Stimulated activated naive B cell treated with anti-CD40 and anti-IgM and Interleukin-4, amounts not matched to agents 10 μg/mL and 1 μg/mL and 100 μg/mL, for 72 hours (primary cell): ENCODE results near the gene NCBP2.

Experiments
- ATAC-seq, 2 donors: fragments of 150-1000 bp; cut with Tn5 transposase; replicated peaks; 2 replicates each; pipeline ENCODE4 v1.10.0; 2021; ENCODE audit warnings: moderate library complexity in 1 of 2
- DNase-seq: peaks from one replicate; pipeline ENCODE4 v3.0.0; 2021
- H3K27ac Mint-ChIP-seq: one replicate; pipeline ENCODE4 v1.8.0; 2022; ENCODE audit warnings: mild to moderate bottlenecking, mixed read lengths
- H3K27me3 Mint-ChIP-seq, 2 donors: one replicate each; pipeline ENCODE4 v1.8.0; 2022; ENCODE audit warnings: mixed read lengths in 2 of 2
- H3K36me3 Mint-ChIP-seq, 2 donors: one replicate each; pipeline ENCODE4 v1.8.0; 2022; ENCODE audit warnings: mixed read lengths in 2 of 2, mild to moderate bottlenecking in 1 of 2
- H3K4me1 Mint-ChIP-seq, 2 donors: one replicate each; pipeline ENCODE4 v1.8.0; 2022; ENCODE audit warnings: mixed read lengths in 2 of 2, mild to moderate bottlenecking in 1 of 2
- H3K4me3 Mint-ChIP-seq, 2 donors: one replicate each; pipeline ENCODE4 v1.8.0; 2022; ENCODE audit warnings: mild to moderate bottlenecking in 2 of 2, mixed read lengths in 2 of 2, moderate library complexity in 1 of 2
- H3K9me3 Mint-ChIP-seq, 2 donors: one replicate each; pipeline ENCODE4 v1.8.0; 2022; ENCODE audit warnings: mixed read lengths in 2 of 2, mild to moderate bottlenecking in 1 of 2

The NCBP2 gene

DNA sequence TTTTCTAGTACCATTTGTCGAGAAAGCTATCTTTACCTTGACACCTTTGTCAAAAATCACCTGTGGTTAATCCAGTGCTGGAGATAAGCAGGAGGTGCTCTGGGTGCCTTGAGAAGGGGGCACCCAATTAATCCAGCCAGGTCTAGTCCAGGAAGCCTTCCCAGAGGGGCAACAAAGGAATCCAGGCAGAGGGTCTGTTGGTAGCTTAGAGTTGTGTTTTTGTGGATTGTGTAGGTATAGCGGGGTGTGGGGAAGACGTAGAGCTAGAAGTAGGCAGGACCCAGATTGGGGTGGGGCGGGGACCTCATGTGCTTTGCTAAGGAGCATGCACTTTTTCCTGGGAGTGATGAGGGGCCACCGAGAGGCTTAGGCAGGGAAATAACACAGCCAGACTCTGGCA is 32.3 kb upstream of the NCBP2 start:
- no peak overlapping the region for H3K4me3 Mint-ChIP-seq
- H3K9me3 Mint-ChIP-seq = no peaks in the 10 kb centered on the region
- H3K27ac Mint-ChIP-seq = no peak overlapping the region
- H3K36me3 Mint-ChIP-seq = peaks cover 0 to 3% of the 10 kb centered on the region in 2 donors
- DNase-seq (no peak), ATAC-seq (no peak)
- H3K27me3 Mint-ChIP-seq = peaks cover 12 to 15% of the 10 kb centered on the region in 2 donors
- peaks cover 15 to 20% of the 10 kb centered on the region in 2 donors for H3K4me1 Mint-ChIP-seq

DNA sequence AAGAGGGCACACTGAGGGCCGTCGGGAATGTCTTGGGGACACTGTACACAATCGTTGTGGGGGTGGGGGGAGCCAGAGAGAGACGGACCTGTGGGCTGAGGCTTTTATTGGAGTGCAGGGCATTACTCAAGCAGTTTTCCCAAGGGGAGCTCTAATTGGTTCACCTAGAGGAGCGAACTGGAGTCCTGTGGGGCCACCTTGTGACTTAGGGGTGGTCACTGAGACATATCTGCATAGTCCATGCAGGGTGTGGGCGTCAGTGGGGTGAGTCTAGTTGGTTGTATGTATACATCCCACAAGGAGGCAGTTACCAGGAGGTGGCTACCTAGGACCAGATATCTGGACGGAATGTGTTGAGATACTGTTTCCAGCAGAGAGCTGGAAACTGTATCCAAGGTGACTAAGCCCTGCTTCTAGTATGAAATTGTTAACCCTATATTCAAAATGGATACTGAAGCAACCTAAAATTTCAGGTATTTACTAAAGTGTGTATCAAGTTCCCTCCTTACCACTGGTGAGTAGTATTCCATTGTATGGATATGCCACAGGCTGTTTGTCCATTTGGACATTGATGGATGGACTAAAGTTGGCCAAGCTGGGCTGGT is 28.9 kb upstream of the NCBP2 start:
- DNase-seq (no peak), ATAC-seq (no peak)
- peaks cover 7 to 10% of the 10 kb centered on the region in 2 donors for H3K27me3 Mint-ChIP-seq
- H3K36me3 Mint-ChIP-seq = peaks cover 15 to 17% of the 10 kb centered on the region in 2 donors
- peaks cover 0 to 5% of the 10 kb centered on the region in 2 donors for H3K9me3 Mint-ChIP-seq
- H3K4me3 Mint-ChIP-seq = no peak overlapping the region
- peak overlapping the region; percentile 95 for H3K27ac Mint-ChIP-seq
- H3K4me1 Mint-ChIP-seq = peaks cover 19 to 23% of the 10 kb centered on the region in 2 donors

DNA sequence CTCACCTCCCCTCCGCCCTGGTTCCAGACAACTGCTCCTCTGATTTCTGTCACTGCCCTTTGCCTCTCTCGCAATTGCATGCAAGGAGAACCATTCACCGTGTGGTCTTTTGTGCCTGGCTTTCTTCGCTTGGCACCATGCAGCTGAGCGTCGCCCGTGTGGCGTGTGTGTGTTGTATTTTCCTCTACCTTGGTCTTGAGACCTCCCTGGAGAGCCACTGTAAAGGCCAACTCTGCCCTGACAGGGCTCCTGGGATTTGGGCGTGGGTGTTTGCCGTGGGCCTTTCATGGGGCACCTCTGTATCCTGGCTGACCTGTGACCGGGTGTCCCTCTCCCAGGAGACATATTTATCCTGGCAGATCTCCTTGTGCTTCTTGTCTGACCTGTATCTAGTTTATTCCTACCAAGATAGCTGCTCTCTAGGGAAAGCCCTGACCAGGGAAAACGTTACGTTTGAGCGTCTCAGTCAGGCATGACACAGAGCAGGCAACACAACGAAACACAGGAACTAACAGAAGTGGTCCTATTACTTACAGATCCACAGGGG is 28.3 kb upstream of the NCBP2 start:
- Mint-ChIP-seq H3K27ac (peak overlapping the region; percentile 95), H3K9me3 (peaks cover 5 to 11% of the 10 kb centered on the region in 2 donors), H3K4me1 (peaks cover 21 to 24% of the 10 kb centered on the region in 2 donors), H3K36me3 (peaks cover 21 to 23% of the 10 kb centered on the region in 2 donors), H3K4me3 (peak overlapping the region; percentile 72 to 86), H3K27me3 (peaks cover 7 to 10% of the 10 kb centered on the region in 2 donors)
- DNase-seq (peak; percentile 37), ATAC-seq (peak in 1 of 2 donors; percentile 26)

DNA sequence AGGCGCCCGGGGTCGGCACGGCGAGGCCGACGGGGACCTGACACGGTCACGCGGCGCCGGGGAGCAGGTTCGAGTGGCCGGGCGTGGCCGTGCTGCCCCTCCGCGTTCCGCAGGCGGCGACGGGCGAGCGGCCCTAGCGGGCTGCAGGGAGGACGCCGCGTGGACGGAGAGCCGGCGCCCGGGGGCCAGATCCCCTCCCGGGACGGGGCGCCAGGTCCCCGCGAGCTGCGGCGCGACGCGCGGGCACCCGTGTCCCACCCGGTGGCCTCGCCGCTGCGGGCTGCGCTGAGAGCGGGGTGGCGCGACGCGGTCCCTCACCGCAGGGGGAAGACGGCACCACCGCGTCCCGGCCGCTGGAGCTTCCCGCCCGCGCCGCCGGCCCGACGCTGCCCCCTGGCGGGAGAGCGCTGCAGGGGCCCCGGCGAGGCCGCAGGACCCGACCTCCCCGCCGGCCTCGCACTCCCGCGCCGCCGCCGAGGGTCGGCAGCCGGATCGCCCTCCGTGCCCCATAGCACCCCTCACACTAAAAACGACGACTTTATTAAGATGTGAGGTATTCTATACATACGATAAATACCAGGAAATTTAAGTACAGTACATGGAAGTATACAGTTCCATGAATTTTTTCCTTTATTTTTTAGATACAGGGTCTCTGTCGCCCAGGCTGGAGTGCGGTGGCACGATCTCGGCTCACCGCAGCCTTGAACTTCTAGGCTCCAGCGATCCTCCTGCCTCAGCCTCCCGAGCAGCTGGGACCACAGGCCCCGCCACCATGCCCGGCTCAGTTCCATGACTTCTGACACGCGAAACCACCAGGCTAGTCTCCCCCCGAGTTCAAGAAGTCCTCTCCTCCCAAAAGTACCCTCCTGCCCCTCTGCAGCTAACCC is 27.6 kb upstream of the NCBP2 start:
- DNase-seq = peak; percentile 65
- H3K4me3 Mint-ChIP-seq = peak overlapping the region; percentile 72 to 86
- peaks cover 10 to 18% of the 10 kb centered on the region in 2 donors for H3K9me3 Mint-ChIP-seq
- peaks cover 7 to 10% of the 10 kb centered on the region in 2 donors for H3K27me3 Mint-ChIP-seq
- peak overlapping the region; percentile 95 for H3K27ac Mint-ChIP-seq
- H3K36me3 Mint-ChIP-seq = peaks cover 28 to 30% of the 10 kb centered on the region in 2 donors
- peaks cover 26 to 32% of the 10 kb centered on the region in 2 donors for H3K4me1 Mint-ChIP-seq
- peak; percentile 68 to 74 for ATAC-seq

DNA sequence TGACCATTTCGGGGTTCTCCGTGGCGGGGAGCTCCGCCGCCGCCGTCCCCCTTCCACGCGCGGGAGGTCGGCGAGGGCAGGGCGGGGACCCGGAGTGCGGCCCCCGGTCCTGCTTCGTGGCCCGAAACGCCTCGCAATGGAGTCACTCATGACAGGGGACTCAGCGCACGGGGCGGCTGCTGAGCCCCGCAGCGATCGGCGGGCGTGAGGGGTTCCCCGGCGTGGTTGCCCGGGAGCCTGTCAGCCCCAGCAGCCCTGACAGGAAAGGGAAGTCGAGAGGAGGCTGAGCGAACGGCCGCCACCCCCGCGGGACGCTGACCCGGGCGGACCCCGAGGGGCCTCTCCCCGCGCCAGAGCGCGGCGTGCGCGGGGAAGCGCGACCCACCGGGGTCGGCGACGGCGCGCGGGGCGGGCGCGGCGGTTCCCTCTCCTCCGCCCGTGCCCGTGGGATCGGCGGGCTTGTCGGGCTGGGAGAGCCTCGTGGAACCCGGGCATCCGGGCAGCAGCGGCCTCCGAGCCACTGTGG is 26.9 kb upstream of the NCBP2 start:
- peak overlapping the region; percentile 89 to 90 for H3K4me3 Mint-ChIP-seq
- peak; percentile 53 for DNase-seq
- H3K36me3 Mint-ChIP-seq = peaks cover 33 to 35% of the 10 kb centered on the region in 2 donors
- ATAC-seq = peak; percentile 57 to 61
- peaks cover 7 to 10% of the 10 kb centered on the region in 2 donors for H3K27me3 Mint-ChIP-seq
- H3K4me1 Mint-ChIP-seq = peaks cover 28 to 37% of the 10 kb centered on the region in 2 donors
- peaks cover 10 to 21% of the 10 kb centered on the region in 2 donors for H3K9me3 Mint-ChIP-seq
- H3K27ac Mint-ChIP-seq = peak overlapping the region; percentile 93

DNA sequence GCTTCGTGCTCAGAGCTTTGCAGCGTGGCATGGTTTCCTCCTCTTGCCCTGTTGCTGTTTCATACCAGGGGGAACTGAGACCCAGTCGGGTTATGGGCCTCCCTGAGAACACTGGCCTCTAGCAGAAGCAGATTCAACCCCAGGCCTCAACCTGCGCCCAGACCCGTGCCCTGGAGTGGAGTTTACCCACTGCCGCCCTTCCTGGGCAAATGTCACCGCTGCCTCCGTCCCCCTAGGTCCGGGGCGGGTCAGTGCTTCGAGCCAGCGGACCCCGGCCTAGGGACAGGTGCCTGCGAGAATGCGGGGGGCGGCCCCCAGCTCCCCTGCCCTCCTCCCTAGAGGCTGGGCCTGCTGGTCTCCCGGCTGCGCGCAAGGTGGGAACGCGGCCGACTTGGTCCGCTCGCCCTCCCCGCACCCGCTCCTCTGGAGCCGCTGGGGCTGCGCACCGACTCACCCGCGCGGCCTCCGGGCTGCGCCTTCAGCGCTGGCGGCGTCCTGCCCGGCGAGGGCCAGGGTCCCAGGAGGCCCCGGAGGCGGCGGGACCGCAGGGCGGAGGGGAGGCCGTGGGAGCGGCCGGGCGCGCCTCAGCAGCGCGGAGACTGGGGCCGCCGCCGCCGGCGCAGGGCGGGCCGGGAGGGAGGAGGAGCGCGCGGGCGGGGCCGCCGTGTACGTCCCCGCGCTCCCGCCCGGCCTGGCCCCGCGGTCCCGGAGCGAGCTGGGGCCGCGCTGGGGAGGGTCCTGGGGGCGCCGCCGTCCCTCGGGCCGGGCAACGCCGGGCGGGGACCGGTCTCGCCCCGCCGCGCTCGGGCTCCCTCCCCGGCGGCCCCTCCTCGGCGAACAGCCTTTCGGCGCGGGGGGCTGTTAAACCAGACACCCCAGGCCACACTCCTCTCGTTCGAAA is 26.2 kb upstream of the NCBP2 start, which contains the start of gene PIGZ:
Gene PIGZ, minus strand, starts transcription at position 601 of the 901 bp plus-strand sequence. CDS start 16,802 bp downstream, outside the sequence.
- H3K4me3 Mint-ChIP-seq = peak within 1 kb of the TSS; percentile 89 to 90
- peaks cover 28 to 37% of the 10 kb centered on the region in 2 donors for H3K4me1 Mint-ChIP-seq
- H3K27ac Mint-ChIP-seq = peak within 1 kb of the TSS; percentile 93
- peaks cover 33 to 35% of the 10 kb centered on the region in 2 donors for H3K36me3 Mint-ChIP-seq
- peak; percentile 66 to 72 for ATAC-seq
- peaks cover 7 to 10% of the 10 kb centered on the region in 2 donors for H3K27me3 Mint-ChIP-seq
- peaks cover 10 to 21% of the 10 kb centered on the region in 2 donors for H3K9me3 Mint-ChIP-seq
- DNase-seq = peak; percentile 35

DNA sequence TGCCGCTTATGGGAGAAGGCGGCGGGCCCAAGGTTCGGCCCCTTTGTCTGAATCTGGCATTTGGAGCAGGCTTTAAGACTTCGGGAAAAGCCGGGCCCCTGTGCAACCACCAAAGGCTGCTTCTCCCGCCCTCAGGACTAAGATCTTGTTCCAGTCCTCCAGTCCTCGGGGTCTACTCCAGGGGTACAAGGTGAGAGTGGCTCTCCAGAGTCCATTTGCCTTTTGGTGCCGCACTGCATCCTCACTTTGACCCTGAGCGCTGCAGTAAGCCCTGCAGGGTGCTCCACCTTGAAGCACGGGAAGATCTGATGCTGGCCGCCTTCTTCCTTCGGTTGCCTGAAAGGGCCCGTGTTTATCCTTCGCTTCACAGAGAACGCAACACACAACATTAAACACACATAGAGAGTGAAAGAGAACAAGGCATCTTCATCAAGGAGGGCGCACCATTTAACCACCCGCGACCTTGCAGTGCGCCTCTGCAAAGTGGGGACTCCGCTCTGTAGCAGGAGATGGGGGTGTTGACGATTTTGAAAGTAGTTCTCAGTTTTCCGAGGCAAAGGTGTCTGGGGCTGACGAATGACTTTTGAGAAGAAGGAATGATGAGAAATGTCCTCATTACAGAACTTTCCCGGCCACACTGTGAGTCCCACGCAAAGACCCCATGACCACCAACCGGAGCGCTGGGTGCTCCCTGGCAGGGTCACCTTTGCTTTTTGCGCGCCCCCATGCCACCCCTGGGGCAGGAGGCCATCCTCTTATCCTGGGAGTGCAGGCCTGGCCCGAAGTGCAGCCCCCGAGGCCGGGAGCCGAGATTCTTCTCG is 25.3 kb upstream of the NCBP2 start:
- DNase-seq = no peak
- Mint-ChIP-seq H3K27ac (no peak overlapping the region), H3K4me3 (peak overlapping the region; percentile 75 to 79), H3K9me3 (peaks cover 10 to 21% of the 10 kb centered on the region in 2 donors), H3K36me3 (peaks cover 33 to 35% of the 10 kb centered on the region in 2 donors), H3K27me3 (peaks cover 7 to 10% of the 10 kb centered on the region in 2 donors), H3K4me1 (peaks cover 33 to 46% of the 10 kb centered on the region in 2 donors)
- ATAC-seq = no peak

DNA sequence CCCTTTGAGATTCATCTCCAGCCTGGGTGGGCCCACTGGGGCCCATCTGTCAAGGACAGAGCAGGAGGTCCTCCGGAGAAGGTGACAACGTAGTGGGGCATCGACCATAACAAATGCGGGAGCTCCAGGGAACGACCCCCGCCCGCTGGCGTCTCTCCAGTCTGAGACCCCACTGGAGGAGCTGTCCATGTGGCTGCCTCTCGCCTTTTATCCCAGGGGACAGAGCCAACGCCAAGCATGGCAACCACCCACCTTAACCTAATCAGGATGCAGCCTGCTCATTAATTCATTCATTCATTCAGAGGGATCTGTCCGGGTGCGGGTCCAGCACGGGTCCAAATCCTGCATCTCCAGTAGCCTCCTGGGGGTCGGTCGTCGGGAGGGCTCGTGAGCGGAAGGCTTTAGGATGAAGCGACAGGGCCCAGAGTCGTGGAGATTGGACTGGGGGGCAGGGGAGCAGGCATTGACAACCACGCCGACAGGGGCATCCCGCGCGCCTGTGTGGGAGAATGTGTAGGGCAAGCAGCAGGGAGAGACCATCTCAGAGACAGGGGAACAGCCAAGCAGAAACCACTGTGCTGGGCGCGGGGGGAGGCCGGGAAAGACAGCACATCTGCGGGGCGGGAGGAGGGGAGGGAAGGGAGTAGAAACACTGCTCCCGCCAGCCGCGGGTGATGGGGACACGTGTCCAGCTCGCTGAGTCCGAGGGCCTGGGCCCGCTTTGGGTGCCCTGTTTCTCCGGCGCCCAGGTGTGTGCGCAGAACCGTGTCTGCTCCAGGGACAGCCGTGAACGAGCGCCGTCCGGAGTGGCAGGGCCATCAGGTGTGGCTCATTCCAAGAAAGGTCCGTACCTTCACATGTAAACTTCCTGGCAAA is 24.4 kb upstream of the NCBP2 start:
- H3K9me3 Mint-ChIP-seq = peaks cover 10 to 21% of the 10 kb centered on the region in 2 donors
- no peak for ATAC-seq
- peaks cover 33 to 35% of the 10 kb centered on the region in 2 donors for H3K36me3 Mint-ChIP-seq
- H3K27me3 Mint-ChIP-seq = peaks cover 7 to 10% of the 10 kb centered on the region in 2 donors
- H3K4me1 Mint-ChIP-seq = peaks cover 38 to 54% of the 10 kb centered on the region in 2 donors
- DNase-seq = no peak
- H3K4me3 Mint-ChIP-seq = no peak overlapping the region
- H3K27ac Mint-ChIP-seq = no peak overlapping the region

DNA sequence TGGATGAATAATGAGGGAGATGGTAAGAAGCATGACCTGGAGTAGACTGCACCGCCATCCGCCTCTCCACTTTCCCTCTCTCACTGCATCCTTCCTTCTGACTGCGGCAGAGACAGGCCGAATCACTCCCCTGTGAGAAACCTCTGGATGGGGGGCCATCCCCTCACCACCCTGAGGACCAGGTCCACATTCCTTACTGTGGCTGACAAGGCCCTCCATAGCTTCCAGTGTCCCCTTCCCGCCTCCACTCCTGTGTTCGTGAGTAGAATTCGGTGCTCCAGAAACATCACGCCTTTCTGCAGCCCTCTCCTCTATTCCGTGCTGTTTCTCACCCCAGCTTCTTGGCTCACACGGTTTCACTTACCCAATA is 23.5 kb upstream of the NCBP2 start:
- peaks cover 34 to 50% of the 10 kb centered on the region in 2 donors for H3K4me1 Mint-ChIP-seq
- H3K4me3 Mint-ChIP-seq = no peak overlapping the region

DNA sequence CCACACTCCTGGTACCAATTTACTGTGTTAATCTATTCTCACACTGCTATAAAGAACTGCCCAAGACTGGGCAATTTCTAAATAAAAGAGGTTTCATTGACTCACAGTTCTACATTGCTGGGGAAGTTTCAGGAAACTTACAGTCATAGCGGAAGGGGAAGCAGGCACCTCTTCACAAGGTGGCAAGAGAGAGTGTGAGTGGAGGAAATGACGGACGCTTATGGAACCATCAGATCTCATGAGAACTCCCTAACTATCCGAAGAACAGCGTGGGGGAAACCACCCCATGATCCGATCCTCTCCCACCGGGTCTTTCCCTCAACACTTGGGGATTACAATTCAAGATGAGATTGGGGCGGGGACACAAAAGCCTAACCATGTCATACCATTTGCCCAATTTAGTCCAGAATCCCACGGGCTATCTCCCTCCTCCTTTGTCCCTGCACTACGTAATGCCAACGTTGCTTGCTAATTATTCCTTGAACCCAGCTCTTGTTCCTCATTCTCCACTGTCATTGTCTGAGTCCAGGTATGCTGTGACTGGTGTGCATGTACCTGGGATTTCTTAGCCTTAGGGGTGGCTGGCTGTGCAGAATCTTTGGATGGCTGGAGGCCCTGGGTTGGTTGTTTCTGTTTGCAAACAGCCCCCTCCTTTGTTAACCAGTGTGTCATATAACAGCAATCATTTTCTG is 22.9 kb upstream of the NCBP2 start:
- Mint-ChIP-seq H3K36me3 (peaks cover 30 to 35% of the 10 kb centered on the region in 2 donors), H3K4me1 (peaks cover 29 to 45% of the 10 kb centered on the region in 2 donors), H3K27me3 (peaks cover 0 to 4% of the 10 kb centered on the region in 2 donors), H3K27ac (peak overlapping the region; percentile 71), H3K4me3 (no peak overlapping the region), H3K9me3 (peaks cover 10 to 21% of the 10 kb centered on the region in 2 donors)
- DNase-seq (no peak), ATAC-seq (no peak)

More for the DNA sequence above, 23.5 kb upstream of the NCBP2 start:
- ATAC-seq (no peak), DNase-seq (no peak)
- H3K36me3 Mint-ChIP-seq = peaks cover 30 to 35% of the 10 kb centered on the region in 2 donors
- H3K27me3 Mint-ChIP-seq = peaks cover 3 to 7% of the 10 kb centered on the region in 2 donors
- H3K9me3 Mint-ChIP-seq = peaks cover 10 to 21% of the 10 kb centered on the region in 2 donors
- no peak overlapping the region for H3K27ac Mint-ChIP-seq

DNA sequence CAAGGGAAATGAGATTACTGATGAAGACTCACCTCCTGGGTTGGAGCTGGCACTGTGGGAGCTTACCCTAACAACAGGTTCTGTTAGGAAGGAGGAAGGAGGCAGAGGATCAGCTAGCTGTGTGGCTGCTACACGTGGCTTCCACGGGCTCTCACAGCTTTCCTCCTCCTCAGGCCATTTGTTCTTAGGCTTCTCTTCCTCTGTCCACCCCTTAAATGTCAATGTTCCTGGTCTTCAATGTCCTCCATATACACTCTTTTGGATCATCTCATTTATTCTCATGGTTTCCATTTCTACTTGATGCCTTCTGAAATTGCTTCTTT is 21.3 kb upstream of the NCBP2 start:
- Mint-ChIP-seq H3K27me3 (peaks cover 0 to 4% of the 10 kb centered on the region in 2 donors), H3K27ac (no peak overlapping the region), H3K4me1 (peaks cover 28 to 42% of the 10 kb centered on the region in 2 donors), H3K4me3 (no peak overlapping the region), H3K9me3 (peaks cover 10 to 21% of the 10 kb centered on the region in 2 donors), H3K36me3 (peaks cover 30 to 35% of the 10 kb centered on the region in 2 donors)
- ATAC-seq (no peak), DNase-seq (no peak)
